ENCODE measurements around the gene DUSP14. TPM values are rescaled to one million over a fixed set of nuclear protein-coding genes. Genes with fewer than 3 reads are reported as not detected.

Gene DUSP14
- total and polyA plus RNA-seq, 2 of the 13 experiments (the other 11 are each of a cell fraction or from before 2014, with no cell fraction given), result 33.5 to 39.8 TPM

DNA sequence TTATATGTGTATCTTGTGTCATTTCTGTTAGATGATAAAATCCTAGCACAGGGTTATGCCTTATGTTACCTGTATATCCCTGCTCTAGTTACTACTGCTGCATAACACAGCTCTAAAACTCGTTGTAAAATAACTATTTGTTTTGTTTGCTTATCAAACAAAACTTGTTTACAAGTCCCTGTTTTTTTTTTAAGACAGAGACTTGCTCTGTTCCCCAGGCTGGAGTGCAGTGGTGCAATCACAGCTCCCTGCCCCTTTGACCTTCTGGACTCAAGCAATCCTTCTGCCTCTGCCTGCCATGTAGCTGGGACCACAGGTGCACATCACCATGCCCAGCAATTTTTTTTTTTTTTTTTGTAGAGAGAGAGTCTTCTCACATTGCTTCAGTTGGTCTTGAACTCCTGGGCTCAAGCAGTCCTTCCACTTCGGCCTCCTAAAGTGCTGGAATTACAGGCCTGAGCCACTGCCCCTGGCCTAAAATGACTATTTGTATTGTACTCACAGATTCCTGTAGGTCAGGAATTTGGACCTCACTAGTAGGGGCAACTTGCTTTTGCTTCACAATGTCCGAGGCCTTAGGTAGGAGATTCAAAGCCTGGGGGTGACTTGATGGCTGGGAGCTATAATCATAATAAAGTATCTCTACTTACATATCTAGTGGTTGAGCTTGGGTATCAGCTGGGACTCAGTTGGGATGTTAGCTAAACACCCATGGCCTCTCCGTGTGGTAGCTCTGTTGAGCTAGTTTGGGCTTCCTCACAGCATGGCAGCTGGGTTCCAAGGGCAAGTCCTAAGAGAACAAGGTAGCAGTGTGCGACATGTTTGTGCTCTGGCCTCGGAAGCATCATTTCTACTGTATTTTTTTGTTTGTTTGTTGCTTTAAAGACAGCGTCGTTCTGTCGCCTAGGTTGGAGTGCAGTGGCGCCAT lies 12.6 kb downstream of the DUSP14 start (continued):
- peak; percentile 85 for TF ChIP-seq HMG20A (CRISPR knock-in tag; IDR thresholded peaks at IDR 0.05; ENCODE audit: borderline replicate concordance)
- TF ChIP-seq ZNF572 (CRISPR knock-in tag; IDR thresholded peaks at IDR 0.05), result no peak
- peak; percentile 95 for TF ChIP-seq CEBPG (CRISPR knock-in tag; IDR thresholded peaks at IDR 0.05)
- TF ChIP-seq HOXA7 (CRISPR knock-in tag; IDR thresholded peaks at IDR 0.05), result no peak
- no peak for TF ChIP-seq GLI4 (CRISPR knock-in tag; IDR thresholded peaks at IDR 0.05; ENCODE audit: borderline replicate concordance)
- TF ChIP-seq CBFB (CRISPR knock-in tag; IDR thresholded peaks at IDR 0.05), result no peak
- TF ChIP-seq, protein P1, sequence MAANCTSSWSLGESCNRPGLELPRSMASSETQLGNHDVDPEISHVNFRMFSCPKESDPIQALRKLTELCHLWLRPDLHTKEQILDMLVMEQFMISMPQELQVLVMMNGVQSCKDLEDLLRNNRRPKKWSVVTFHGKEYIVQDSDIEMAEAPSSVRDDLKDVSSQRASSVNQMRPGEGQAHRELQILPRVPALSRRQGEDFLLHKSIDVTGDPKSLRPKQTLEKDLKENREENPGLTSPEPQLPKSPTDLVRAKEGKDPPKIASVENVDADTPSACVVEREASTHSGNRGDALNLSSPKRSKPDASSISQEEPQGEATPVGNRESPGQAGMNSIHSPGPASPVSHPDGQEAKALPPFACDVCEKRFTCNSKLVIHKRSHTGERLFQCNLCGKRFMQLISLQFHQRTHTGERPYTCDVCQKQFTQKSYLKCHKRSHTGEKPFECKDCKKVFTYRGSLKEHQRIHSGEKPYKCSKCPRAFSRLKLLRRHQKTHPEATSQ (CRISPR knock-in tag; IDR thresholded peaks at IDR 0.05; ENCODE audit: borderline replicate concordance), result no peak
- TF ChIP-seq HOXA9 (CRISPR knock-in tag; IDR thresholded peaks at IDR 0.05; ENCODE audit: borderline replicate concordance), result no peak
- no peak for TF ChIP-seq TBP (CRISPR knock-in tag; IDR thresholded peaks at IDR 0.05)
- peak; percentile 35; the same call in 1 of the 2 replicates for TF ChIP-seq ZNF878 (CRISPR knock-in tag; IDR thresholded peaks at IDR 0.05)
- no peak for TF ChIP-seq FOXM1 (CRISPR knock-in tag; IDR thresholded peaks at IDR 0.05)
- peak; percentile 93 for TF ChIP-seq SMAD3 (CRISPR knock-in tag; IDR thresholded peaks at IDR 0.05)
- peak; percentile 85 for TF ChIP-seq HMG20B (CRISPR knock-in tag; conservative IDR thresholded peaks at IDR 0.05)
- no peak for TF ChIP-seq RBM22 (optimal IDR thresholded peaks at IDR 0.05; ENCODE audit: low read length)
- TF ChIP-seq POLR2AphosphoS5 (IDR thresholded peaks at IDR 0.05; ENCODE audit: low read depth, low read length), result no peak
- TF ChIP-seq MEF2D (CRISPR knock-in tag; IDR thresholded peaks at IDR 0.05), result peak; percentile 59
- TF ChIP-seq ZNF329 (CRISPR knock-in tag; IDR thresholded peaks at IDR 0.05; ENCODE audit: low read depth), result 0 out of 2 replicates have a peak, but pooled peaks have one; percentile 16
- TF ChIP-seq ZNF709 (CRISPR knock-in tag; IDR thresholded peaks at IDR 0.05), result no peak
- TF ChIP-seq, protein P2, sequence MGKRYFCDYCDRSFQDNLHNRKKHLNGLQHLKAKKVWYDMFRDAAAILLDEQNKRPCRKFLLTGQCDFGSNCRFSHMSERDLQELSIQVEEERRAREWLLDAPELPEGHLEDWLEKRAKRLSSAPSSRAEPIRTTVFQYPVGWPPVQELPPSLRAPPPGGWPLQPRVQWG (CRISPR knock-in tag; IDR thresholded peaks at IDR 0.05; ENCODE audit: borderline replicate concordance, low read depth), result no peak
- TF ChIP-seq, protein P3, sequence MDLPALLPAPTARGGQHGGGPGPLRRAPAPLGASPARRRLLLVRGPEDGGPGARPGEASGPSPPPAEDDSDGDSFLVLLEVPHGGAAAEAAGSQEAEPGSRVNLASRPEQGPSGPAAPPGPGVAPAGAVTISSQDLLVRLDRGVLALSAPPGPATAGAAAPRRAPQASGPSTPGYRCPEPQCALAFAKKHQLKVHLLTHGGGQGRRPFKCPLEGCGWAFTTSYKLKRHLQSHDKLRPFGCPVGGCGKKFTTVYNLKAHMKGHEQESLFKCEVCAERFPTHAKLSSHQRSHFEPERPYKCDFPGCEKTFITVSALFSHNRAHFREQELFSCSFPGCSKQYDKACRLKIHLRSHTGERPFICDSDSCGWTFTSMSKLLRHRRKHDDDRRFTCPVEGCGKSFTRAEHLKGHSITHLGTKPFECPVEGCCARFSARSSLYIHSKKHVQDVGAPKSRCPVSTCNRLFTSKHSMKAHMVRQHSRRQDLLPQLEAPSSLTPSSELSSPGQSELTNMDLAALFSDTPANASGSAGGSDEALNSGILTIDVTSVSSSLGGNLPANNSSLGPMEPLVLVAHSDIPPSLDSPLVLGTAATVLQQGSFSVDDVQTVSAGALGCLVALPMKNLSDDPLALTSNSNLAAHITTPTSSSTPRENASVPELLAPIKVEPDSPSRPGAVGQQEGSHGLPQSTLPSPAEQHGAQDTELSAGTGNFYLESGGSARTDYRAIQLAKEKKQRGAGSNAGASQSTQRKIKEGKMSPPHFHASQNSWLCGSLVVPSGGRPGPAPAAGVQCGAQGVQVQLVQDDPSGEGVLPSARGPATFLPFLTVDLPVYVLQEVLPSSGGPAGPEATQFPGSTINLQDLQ (CRISPR knock-in tag; IDR thresholded peaks at IDR 0.05), result no peak
- no peak for TF ChIP-seq ZNF20 (CRISPR knock-in tag; IDR thresholded peaks at IDR 0.05)
- peak; percentile 79 for TF ChIP-seq SOX5 (CRISPR knock-in tag; IDR thresholded peaks at IDR 0.05; ENCODE audit: borderline replicate concordance)
- peak; percentile 90 for TF ChIP-seq ZNF292 (CRISPR knock-in tag; IDR thresholded peaks at IDR 0.05; ENCODE audit: borderline replicate concordance, low read depth)
- TF ChIP-seq ZNF501 (CRISPR knock-in tag; IDR thresholded peaks at IDR 0.05), result peak; percentile 24; the same call in 1 of the 2 replicates
- no peak for TF ChIP-seq MED13 (CRISPR knock-in tag; IDR thresholded peaks at IDR 0.05)
- TF ChIP-seq ZBTB7B (CRISPR knock-in tag; IDR thresholded peaks at IDR 0.05), result peak; percentile 48; the same call in 1 of the 2 replicates
- no peak for TF ChIP-seq ZNF724P (CRISPR knock-in tag; IDR thresholded peaks at IDR 0.05; ENCODE audit: borderline replicate concordance)
- no peak for TF ChIP-seq NCOA1 (CRISPR knock-in tag; IDR thresholded peaks at IDR 0.05)

Data from HepG2 (cell line).